Measurements from ENCODE around the gene CD226. TPM values are rescaled to one million over a fixed set of nuclear protein-coding genes. Genes with fewer than 3 reads are reported as not detected.
"Not testable (repeated sequence)": the region's sequence is repeated elsewhere in the genome, so short reads cannot be mapped to it uniquely, and the experiment has no call there.

CD226 gene
- total RNA-seq, 6 donors from 2014 or later: 3.3 to 26.5 (median 5.5) TPM

DNA sequence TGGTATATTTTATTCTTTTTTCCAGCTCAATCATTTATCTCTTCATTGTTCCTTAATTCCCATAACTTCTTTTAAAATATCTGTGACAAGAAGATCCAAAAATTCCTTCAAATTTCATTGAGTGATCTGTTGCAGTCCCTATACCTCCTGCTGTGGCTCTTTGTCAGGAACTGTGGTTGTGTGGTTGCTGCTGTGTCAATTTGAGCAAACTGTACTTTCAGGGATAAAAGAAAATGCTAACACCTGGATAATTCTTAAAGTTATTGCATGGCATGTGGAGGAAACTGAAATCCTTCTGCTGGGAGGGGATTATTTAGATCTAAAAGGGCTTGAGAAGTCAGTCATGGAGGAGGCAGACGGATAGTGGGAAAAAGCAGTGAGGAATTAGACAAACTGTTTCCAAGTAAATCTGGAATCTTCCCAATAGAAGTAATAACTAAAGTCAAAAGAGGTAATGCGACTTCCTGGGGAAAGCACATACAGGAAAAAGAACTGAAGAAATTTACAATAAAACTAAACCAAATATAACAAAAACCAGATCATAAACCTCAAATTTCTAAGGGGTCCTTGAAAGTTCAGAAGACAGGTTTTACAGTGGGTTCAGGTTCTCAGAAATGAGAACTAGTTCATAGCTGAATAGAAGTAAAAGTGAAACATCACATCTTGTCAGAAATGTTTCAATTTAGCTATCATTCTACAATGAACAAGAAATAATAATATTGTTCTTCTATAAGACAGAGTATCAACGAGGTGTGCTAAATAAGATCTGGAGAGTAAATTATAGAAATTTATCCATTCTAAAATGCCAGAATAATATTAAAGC, 33.5 kb upstream of the CD226 start:
- TF ChIP-seq, protein P1, sequence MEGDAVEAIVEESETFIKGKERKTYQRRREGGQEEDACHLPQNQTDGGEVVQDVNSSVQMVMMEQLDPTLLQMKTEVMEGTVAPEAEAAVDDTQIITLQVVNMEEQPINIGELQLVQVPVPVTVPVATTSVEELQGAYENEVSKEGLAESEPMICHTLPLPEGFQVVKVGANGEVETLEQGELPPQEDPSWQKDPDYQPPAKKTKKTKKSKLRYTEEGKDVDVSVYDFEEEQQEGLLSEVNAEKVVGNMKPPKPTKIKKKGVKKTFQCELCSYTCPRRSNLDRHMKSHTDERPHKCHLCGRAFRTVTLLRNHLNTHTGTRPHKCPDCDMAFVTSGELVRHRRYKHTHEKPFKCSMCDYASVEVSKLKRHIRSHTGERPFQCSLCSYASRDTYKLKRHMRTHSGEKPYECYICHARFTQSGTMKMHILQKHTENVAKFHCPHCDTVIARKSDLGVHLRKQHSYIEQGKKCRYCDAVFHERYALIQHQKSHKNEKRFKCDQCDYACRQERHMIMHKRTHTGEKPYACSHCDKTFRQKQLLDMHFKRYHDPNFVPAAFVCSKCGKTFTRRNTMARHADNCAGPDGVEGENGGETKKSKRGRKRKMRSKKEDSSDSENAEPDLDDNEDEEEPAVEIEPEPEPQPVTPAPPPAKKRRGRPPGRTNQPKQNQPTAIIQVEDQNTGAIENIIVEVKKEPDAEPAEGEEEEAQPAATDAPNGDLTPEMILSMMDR (IDR thresholded peaks at IDR 0.05): no peak
- no peak for TF ChIP-seq POLR2A (IDR thresholded peaks at IDR 0.05)
- no peak for TF ChIP-seq POLR2AphosphoS5 (IDR thresholded peaks at IDR 0.05)
- peaks cover 0 to 16% (median 15%) of the 10 kb centered on the region in 4 donors for H3K9me3 ChIP-seq
- ATAC-seq (ENCODE audit: low FRiP score in 2 of 2): no peak
- no peaks in the 10 kb centered on the region for H3K36me3 ChIP-seq
- H3K27me3 ChIP-seq: no peaks in the 10 kb centered on the region
- DNase-seq: no peak
- H3K4me1 ChIP-seq: peaks cover 0 to 5% (median 3%) of the 10 kb centered on the region in 4 donors
- H3K4me3 ChIP-seq: no peak overlapping the region
- 73 to 88% methylated on average over 3 of the region's 3 CpGs for WGBS, 2 donors
- H3K27ac ChIP-seq: no peak overlapping the region

GRCh38 chr18:69980509-69980908, 32.8 kb upstream of the CD226 start:
- ATAC-seq (ENCODE audit: low FRiP score in 2 of 2): no peak

GRCh38 chr18:69978732-69979715, 31.4 kb upstream of the CD226 start:
- 86 to 87% methylated on average over 13 of the region's 13 CpGs for WGBS, 2 donors

More at GRCh38 chr18:69980509-69980908, 32.8 kb upstream of the CD226 start:
- Histone ChIP-seq H3K36me3 (no peaks in the 10 kb centered on the region), H3K27me3 (no peaks in the 10 kb centered on the region), H3K4me3 (no peak overlapping the region), H3K27ac (no peak overlapping the region), H3K9me3 (peaks cover 0 to 19% (median 15%) of the 10 kb centered on the region in 4 donors), H3K4me1 (peaks cover 0 to 5% (median 3%) of the 10 kb centered on the region in 4 donors)
- TF ChIP-seq POLR2AphosphoS5 (IDR thresholded peaks at IDR 0.05) (no peak), POLR2A (IDR thresholded peaks at IDR 0.05) (no peak), EP300 (IDR thresholded peaks at IDR 0.05) (no peak)
- TF ChIP-seq, protein P1 (IDR thresholded peaks at IDR 0.05): no peak
- 47 to 50% methylated on average over 4 of the region's 4 CpGs for WGBS, 2 donors
- DNase-seq: no peak

DNA sequence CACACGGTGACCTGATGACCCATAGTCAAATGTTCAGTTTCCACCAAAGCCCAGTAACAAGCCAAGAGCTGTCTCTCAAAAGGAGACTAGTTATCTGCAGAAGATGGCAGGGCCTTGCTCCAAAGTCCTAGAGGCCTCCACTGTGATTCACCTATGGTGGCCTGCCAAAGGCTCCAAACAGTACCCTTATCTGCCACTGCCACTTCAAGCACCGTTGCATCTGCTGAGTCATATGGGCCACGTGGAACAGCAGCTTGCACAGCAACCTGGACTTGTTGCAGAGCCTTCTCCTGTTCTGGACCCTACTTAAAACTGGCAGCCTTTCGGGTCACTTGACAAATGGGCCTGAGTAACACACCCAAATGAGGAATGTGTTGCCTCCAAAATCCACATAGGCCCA, 27.6 kb upstream of the CD226 start:
- H3K9me3 ChIP-seq: peaks cover 0 to 19% (median 18%) of the 10 kb centered on the region in 4 donors
- H3K27ac ChIP-seq; H3K27me3 ChIP-seq; DNase-seq; H3K36me3 ChIP-seq; ATAC-seq (ENCODE audit: low FRiP score in 2 of 2); H3K4me1 ChIP-seq; H3K4me3 ChIP-seq: not testable (repeated sequence)
- 95 to 100% methylated on average over 3 to 4 of the region's 4 CpGs for WGBS, 2 donors

More at GRCh38 chr18:69978732-69979715, 31.4 kb upstream of the CD226 start:
- peak in 1 of 2 donors; percentile 33 for DNase-seq
- TF ChIP-seq POLR2AphosphoS5 (IDR thresholded peaks at IDR 0.05) (no peak), POLR2A (IDR thresholded peaks at IDR 0.05) (no peak), EP300 (IDR thresholded peaks at IDR 0.05) (no peak)
- TF ChIP-seq, protein P1 (IDR thresholded peaks at IDR 0.05): no peak
- Histone ChIP-seq H3K36me3 (no peaks in the 10 kb centered on the region), H3K27ac (no peak overlapping the region), H3K4me3 (no peak overlapping the region), H3K4me1 (peaks cover 0 to 5% (median 3%) of the 10 kb centered on the region in 4 donors), H3K27me3 (no peaks in the 10 kb centered on the region), H3K9me3 (peaks cover 0 to 19% (median 15%) of the 10 kb centered on the region in 4 donors)
- ATAC-seq (ENCODE audit: low FRiP score in 2 of 2): peak in 1 of 2 donors; percentile 40

DNA sequence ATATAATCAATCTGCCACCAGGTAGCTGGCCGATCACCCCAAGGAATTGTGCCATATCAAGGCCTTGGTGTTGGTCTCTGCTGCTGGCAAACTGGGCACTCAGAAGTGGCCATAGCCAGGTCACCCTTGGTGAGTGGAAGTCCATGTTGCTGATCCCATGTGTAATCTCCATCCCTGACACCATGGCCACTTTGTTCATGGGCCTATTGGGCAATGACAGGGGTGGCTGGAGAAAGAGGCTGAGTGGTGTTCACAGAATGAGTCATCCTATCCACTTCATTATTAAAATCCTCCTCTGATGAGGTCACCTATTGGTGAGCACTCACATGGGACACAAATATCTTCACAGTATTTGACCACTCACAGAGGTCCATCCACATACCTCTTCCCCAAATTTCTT, 26.7 kb upstream of the CD226 start:
- Histone ChIP-seq H3K36me3 (no peaks in the 10 kb centered on the region), H3K4me3 (no peak overlapping the region), H3K27me3 (no peaks in the 10 kb centered on the region), H3K9me3 (peaks cover 0 to 19% (median 18%) of the 10 kb centered on the region in 4 donors), H3K4me1 (no peaks in the 10 kb centered on the region), H3K27ac (no peak overlapping the region)
- DNase-seq (no peak), ATAC-seq (ENCODE audit: low FRiP score in 2 of 2) (no peak)
- TF ChIP-seq EP300 (IDR thresholded peaks at IDR 0.05) (no peak), POLR2A (IDR thresholded peaks at IDR 0.05) (no peak), POLR2AphosphoS5 (IDR thresholded peaks at IDR 0.05) (no peak)
- TF ChIP-seq, protein P1 (IDR thresholded peaks at IDR 0.05): no peak
- WGBS, 2 donors: 100% methylated on average over 1 of the region's 1 CpG; no CpG with 5 or more reads in 1 of the 2 donors
